Bronchial epithelial cell (primary cell): ENCODE data around the gene PKDREJ. TPM values are rescaled to one million over a fixed set of nuclear protein-coding genes. Genes with fewer than 3 reads are reported as not detected.

ENCODE experiments used
- DNase-seq: peaks from one replicate; pipeline ENCODE4 v3.0.0-alpha.2; 2010; ENCODE audit warnings: low read depth
- FAIRE-seq: peaks from 2 replicates; lab custom pipeline; 2011; peaks lifted over from hg19 to GRCh38; lab: Jason Lieb, UNC
- H3K27me3 ChIP-seq: 2 replicates; pipeline ENCODE4 v1.5.1; 2011; ENCODE audit warnings: low read length; ENCODE audit not compliant: control insufficient read depth, insufficient read depth
- H3K36me3 ChIP-seq: 2 replicates; pipeline ENCODE4 v1.5.1; 2011; ENCODE audit warnings: low read length; ENCODE audit not compliant: control insufficient read depth, insufficient read depth
- H3K4me3 ChIP-seq: 2 replicates; pipeline ENCODE4 v1.5.1; 2011; ENCODE audit warnings: mild to moderate bottlenecking, low read depth, low read length, control low read depth
- total RNA-seq: library from RNA; depleted of rRNA; stranded (reverse); fragments of >200 nt; gene quantifications from 2 replicates; pipeline ENCODE4 v1.2.1, GENCODE V29; 2014
- TF ChIP-seq, protein P1 (sequence below): IDR thresholded peaks from 2 replicates; pipeline ENCODE4 v1.5.1; 2011; ENCODE audit warnings: mild to moderate bottlenecking, moderate library complexity, low read length, control low read depth, inconsistent platforms; ENCODE audit not compliant: insufficient read depth, severe bottlenecking

Gene PKDREJ
- total RNA-seq, 1 donor from 2014 or later, result not detected

DNA sequence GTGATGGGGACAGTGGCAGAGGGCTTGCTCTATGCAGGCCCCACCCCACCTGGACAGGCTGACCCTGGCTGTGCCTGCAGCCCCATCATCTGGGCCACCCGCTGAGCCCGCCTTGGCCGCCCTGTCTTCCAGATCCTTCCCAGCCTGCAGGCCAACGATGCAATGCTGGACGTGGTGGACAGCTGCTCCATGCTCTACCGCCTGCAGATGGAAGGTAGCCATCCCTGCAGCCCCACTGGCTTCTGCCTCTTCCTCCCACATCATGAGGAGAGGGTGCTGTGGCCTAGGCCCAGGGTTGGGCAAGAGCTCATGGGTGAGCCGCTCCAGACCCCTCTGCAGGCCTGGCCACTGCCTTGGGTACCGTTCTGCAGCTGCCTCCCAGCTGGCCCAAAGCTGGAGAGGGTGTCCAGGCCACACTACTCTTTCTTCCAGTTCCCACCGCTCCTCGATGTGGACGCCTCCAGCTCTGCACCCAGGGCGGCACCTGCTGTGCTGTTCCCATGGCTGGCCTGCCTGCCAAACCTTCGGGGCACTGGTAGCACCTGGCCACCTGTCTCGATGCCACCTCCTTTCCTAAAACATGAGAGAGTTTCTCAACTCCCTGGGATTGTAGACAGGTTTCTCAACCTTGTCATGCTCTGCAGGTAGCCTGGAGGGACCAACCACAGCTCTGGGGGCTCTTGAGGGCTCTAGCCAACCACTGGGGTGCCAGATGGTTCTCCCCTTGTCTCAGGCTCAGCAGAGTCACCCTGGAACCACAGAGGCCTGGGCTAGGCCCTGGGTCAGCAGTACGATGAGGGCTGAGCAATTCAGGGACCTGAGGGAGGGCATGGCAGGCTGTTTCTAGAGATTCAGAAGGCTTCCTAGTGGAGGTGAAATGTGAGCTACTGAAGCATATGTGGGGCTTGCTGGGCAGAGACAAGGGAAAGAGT, 24.1 kb upstream of the PKDREJ start:
- no peak for FAIRE-seq
- peaks cover 2% of the 10 kb centered on the region for H3K36me3 ChIP-seq
- H3K27me3 ChIP-seq, result no peaks in the 10 kb centered on the region
- no peak for DNase-seq
- no peak overlapping the region for H3K4me3 ChIP-seq
- TF ChIP-seq, protein P1, sequence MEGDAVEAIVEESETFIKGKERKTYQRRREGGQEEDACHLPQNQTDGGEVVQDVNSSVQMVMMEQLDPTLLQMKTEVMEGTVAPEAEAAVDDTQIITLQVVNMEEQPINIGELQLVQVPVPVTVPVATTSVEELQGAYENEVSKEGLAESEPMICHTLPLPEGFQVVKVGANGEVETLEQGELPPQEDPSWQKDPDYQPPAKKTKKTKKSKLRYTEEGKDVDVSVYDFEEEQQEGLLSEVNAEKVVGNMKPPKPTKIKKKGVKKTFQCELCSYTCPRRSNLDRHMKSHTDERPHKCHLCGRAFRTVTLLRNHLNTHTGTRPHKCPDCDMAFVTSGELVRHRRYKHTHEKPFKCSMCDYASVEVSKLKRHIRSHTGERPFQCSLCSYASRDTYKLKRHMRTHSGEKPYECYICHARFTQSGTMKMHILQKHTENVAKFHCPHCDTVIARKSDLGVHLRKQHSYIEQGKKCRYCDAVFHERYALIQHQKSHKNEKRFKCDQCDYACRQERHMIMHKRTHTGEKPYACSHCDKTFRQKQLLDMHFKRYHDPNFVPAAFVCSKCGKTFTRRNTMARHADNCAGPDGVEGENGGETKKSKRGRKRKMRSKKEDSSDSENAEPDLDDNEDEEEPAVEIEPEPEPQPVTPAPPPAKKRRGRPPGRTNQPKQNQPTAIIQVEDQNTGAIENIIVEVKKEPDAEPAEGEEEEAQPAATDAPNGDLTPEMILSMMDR, result no peak

DNA sequence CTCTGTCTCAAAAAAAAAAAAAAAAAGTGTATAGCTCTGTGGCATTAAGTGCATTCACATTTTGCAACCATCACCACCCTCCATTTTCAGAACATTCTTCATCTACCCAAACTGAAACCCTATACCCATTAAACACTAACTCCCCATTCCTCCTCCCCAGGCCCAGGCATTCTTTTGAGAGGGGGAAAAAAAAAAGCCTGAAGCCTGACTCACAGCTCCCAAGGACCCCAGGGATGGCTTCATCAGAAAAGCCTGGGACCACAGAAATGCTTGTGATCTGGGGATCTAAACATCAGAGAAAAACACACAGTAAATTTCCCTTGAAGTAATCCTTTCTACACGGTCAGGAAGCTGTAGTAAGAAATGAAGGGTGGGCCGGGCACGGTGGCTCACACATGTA, 22.9 kb upstream of the PKDREJ start:
- no peaks in the 10 kb centered on the region for H3K27me3 ChIP-seq
- DNase-seq (no peak), FAIRE-seq (no peak)
- TF ChIP-seq, protein P1, result no peak
- H3K36me3 ChIP-seq, result peaks cover 6% of the 10 kb centered on the region
- no peak overlapping the region for H3K4me3 ChIP-seq

DNA sequence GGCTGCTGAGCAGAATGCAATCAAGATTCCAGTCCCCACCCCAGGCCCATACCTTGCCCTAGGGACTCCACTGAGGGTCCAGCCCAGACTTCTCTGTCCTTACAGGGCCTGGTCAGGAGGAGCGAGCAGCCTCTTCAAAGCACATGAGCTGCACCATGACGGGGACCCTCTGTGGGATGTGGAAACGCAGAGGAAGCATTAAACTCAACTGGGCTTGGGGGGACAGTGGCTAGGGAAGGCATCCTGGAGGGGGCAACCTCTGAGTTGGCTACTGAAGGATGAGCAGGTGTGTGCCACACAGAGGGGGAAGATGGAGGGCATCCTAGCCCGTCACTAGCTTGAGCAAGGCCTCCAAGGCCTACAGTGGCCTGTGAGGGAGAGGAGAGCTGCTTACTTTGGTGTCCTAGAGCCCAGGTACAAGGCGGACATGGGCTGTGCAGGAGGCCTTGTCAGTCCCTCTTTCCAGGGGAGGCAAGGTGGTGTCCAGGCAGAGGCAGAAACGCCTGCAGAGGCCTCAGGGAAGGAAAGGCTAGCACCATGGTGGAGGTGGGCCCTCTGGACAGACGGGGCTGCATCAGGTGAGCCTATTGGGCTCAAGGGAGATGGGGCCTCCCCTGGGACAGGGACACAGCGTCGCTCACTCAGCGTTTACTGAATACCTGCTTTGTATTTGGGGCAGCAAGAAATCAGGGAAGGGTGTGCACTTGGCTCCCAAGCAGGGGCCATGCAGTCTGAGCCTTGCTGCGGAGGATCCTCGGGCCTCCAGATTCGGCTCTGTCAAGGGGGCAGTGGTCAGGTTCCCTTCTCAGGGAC, 18.9 kb upstream of the PKDREJ start:
- FAIRE-seq, result no peak
- peaks cover 14% of the 10 kb centered on the region for H3K36me3 ChIP-seq
- H3K27me3 ChIP-seq, result no peaks in the 10 kb centered on the region
- H3K4me3 ChIP-seq, result no peak overlapping the region
- no peak for DNase-seq
- TF ChIP-seq, protein P1, result no peak

DNA sequence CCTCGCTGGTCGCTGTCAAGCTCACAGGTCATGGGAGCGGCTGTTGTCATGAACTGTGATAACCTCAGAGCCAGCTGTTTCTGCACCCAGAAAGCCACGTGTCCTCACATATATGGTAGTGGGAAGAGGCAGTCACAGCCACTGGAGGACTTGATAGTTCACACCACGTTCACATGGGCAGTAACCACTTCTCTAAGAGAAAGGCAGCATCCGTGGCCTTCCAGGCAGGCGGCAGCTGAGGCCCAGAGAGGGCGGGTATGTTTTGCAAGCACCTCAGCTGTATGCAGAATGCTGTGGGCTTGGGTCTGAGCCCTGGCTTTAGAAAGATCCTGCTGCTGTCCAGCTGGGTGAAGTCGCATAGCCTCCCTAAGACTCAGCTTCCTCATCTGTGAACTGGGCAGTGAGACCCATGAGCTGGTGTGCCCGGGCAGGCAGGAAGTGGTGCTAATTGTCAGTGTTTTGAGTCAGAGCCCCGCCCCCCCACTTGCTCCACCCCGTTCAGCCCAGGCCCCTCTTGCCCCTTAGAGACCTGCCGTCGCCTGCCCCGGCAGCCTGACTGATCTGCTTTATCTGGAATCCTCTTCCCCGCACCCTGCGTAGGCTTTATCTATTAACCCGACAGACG, 18.0 kb upstream of the PKDREJ start:
- TF ChIP-seq, protein P1, result no peak
- H3K4me3 ChIP-seq, result no peak overlapping the region
- no peaks in the 10 kb centered on the region for H3K27me3 ChIP-seq
- DNase-seq, result no peak
- peak; percentile 13 for FAIRE-seq
- peaks cover 14% of the 10 kb centered on the region for H3K36me3 ChIP-seq

DNA sequence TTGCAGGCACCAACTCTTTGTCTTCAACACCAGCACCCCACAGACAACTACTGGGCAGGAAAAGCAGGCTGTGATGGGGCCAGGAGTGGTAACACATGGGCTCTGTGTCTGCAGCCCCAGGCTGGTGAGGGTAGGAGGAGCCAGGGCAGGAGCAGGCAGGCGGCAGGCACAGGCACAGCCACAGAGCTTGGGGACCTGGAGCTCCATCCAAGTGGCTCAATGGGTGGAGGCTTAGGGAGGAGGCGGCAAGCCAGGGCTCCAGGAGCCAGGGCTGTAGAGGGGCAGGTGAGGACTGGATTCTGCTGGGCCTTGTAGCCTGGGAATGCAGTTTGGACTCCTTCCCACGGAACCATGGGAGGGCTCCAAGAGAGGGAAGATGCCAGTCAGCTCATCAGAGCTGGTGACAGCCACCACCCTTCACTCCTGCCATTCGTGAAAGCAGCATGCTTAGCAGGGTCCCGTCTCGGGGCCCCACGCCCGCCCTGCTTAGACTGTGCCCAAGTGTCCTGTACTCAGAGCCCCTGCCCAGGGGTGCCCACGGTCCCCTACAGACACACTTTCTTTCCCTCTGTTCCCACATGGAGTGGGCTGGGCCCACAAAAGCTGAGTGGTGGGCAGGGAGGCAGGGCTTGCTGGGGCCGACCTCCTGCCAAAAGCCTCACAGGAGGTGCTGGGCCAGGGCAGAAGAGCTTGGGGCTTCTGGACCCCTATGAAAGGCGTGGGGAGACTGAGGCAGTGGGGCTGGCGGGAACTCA, 17.1 kb upstream of the PKDREJ start:
- no peak for FAIRE-seq
- TF ChIP-seq, protein P1, result no peak
- no peak for DNase-seq
- H3K4me3 ChIP-seq, result no peak overlapping the region
- H3K27me3 ChIP-seq, result no peaks in the 10 kb centered on the region
- peaks cover 15% of the 10 kb centered on the region for H3K36me3 ChIP-seq
